ENCODE results near the gene SZRD1.

The SZRD1 gene

DNA sequence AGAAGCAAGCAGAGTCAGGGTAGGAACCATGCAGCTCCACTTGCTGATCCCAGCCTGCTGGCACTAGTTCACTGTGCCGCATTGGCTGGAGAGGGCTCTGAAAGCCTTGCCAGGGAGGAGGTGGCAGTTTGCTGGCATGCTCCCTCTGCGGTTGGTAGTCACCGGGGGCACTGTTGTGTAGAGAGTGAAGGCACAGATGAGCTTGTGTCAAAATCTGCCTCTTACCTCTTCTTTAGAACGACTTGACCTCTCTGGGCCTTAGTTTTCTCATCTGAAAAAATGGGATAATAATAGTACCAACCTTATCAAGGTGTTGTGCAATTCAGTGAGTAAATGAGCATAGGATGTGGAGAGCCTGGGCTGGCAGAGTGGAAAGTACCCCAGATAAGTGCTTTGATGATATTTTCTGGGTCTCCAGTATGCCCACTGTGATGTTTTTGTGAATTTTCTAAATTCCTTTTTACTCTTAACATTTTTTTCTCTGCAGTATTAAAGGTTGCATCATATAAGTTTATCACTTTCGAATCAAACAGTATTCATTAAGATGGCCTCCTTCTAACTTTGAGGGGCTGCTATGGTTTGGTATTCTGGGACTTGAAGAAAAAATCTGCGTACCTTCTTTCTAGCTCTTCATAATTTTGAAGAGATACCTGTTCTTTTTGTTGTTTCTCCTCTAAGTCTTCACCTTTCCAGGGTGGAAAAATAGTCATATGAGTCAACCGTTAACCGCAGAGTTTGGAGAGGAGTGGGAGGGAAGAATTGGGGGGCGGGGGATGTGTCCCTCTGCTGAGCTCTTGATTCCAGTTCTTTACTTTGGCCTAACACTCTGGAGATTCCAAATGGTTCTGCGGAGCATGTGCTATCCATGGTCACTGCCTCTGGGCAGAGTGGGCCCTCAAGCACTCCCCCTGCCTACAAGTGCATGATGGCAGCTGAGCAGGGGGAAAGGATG lies 26.8 kb downstream of the SZRD1 start:
- DNase-seq (ENCODE audit: low read depth in 2 of 3, low spot score in 1 of 3) = no peak

- DNase-seq (ENCODE audit: low read depth in 2 of 3, low spot score in 1 of 3) = no peak
These were observed 27.9 kb downstream of the SZRD1 start for GRCh38 chr1:16394977-16395376.

- no peak for DNase-seq (ENCODE audit: low read depth in 2 of 3, low spot score in 1 of 3)
These were observed 29.5 kb downstream of the SZRD1 start for GRCh38 chr1:16396591-16396990.

GRCh38 chr1:16397120-16397519 lies 30.1 kb downstream of the SZRD1 start:
- no peak for DNase-seq (ENCODE audit: low read depth in 2 of 3, low spot score in 1 of 3)

DNA sequence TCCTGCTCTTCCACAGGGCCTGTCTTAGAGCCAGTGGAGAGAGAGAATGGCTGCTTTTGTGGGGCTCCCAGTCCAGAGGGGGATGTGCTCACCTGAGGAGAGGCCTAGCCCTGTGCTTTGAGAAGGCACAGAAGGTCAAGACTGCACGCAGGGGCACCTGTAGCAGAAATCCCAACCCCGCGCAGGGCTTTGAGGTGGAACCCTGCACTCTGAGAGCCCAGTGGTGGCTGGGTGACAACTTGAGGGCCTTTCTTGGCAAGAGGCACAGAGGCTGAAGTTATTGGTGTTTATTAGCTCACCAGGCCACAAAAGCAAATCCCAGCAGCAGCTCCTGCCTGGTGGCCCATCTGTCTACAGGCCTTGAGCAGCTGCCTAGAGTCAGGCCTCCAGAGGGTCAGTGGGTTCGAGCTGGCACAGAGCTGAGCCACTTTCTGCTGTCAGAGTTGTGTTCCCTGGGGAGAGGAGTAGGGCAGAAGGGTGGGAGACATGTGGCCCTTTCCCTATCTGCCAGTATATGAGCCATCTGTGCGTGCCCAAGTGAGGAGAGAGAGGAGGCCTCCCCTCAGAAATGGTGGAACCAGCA lies 31.4 kb downstream of the SZRD1 start:
- no peak for DNase-seq (ENCODE audit: low read depth in 2 of 3, low spot score in 1 of 3)

DNA sequence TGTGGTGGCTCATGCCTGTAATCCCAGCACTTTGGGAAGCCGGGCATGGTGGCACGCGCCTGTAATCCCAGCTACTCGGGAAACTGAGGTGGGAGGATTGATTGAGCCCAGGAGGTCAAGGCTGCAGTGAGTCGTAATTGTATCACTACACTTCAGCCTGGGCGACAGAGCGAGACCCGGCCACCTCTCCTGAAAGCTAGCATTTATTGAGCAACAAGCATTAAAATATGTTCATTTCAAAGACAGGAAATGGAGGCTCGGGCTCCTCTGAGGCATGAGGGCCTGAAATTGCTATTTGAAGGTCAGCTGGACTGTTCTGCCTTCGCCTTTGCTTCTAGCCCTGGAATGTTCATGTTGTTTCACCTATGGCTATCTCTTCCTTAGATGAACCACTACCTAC lies 35.7 kb downstream of the SZRD1 start:
- no peak for DNase-seq (ENCODE audit: low read depth in 2 of 3, low spot score in 1 of 3)

DNA sequence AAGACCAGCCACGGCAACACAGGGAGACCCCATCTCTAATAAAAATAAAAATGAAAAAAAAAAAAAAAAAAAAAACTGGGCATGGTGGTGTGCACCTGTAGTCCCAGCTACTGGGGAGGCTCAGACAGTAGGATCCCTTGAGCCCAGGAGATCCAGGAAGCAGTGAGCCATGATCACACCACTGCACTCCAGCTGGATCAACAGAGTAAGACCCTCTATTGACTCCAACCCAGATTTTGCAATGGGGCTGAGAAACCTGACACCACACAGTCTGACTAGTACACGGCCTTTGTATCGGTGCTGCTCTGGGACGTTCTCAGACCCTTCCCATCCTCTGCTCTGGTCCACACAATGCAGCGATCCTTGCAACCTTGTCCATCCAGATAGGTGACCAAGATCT lies 38.4 kb downstream of the SZRD1 start:
- DNase-seq (ENCODE audit: low read depth in 2 of 3, low spot score in 1 of 3) = no peak

DNA sequence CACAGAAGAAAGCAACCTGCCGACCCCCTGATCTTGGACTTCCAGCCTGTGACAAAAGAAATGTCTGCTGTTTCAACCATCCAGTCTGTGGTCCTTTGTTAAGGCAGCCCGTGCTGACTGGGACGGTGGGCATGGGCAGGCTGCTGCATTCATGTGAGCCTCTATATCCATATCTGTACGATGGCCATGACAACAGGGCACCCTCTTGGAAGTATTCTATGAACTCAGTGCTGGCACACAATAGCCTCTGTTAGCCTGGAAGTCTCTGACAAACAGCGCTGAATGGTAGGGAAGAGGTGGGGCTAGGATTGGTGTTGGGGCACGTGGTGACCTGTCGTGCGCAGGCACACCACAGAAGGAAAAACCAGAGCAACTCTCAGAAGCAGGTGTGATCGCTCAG lies 39.8 kb downstream of the SZRD1 start:
- no peak for DNase-seq (ENCODE audit: low read depth in 2 of 3, low spot score in 1 of 3)

DNA sequence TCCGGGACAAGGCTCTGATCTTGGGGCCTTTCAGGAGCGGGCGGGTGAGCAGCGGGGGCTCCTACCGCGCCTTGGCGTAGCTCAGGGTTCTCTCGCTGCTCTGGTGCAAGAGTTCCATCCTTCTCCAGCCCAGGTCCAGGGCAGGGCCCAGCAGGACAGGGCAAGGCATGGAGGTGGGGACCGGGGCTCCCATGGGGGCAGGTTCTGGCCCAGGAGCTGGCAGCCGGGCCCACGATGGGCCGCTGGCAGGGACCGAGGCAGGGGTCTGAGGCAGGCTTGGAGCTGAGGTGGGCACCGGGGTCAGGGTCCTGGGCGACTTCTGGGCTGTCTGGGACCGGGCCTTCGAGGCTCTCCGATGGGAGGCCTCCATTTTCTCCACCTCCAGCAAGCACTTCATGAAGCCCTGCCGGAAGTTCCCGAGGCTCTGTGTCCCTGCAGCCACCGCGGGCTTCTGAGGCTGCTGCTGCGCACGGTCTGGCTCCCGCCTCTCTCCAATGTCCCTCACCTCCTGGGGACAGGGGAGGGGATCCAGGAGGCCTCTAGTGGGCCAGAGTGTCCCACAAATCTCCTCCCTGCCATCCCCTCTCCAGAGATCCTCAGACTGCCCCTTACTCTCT lies 42.6 kb downstream of the SZRD1 start:
- no peak for DNase-seq (ENCODE audit: low read depth in 2 of 3, low spot score in 1 of 3)

GRCh38 chr1:16410803-16411202 lies 43.8 kb downstream of the SZRD1 start:
- DNase-seq (ENCODE audit: low read depth in 2 of 3, low spot score in 1 of 3) = no peak

DNA sequence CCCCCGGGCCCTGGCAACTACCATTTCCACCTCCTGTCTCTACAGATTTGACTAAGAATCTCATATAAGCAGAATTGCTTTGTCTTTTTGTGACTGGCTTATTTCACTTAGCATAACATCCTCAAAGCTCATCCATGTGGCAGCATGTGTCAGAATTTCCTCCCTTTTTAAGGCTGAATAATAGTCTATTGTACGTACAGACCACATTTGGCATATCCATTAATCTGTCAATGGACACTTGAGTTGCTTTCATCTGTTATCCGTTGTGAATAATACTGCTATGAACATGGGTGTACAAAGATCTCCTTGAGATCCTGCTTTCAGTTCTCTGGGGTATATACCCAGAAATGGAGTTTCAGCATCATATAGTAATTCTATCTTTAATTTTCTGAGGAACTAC lies 46.1 kb downstream of the SZRD1 start:
- DNase-seq (ENCODE audit: low read depth in 2 of 3, low spot score in 1 of 3) = no peak

DNA sequence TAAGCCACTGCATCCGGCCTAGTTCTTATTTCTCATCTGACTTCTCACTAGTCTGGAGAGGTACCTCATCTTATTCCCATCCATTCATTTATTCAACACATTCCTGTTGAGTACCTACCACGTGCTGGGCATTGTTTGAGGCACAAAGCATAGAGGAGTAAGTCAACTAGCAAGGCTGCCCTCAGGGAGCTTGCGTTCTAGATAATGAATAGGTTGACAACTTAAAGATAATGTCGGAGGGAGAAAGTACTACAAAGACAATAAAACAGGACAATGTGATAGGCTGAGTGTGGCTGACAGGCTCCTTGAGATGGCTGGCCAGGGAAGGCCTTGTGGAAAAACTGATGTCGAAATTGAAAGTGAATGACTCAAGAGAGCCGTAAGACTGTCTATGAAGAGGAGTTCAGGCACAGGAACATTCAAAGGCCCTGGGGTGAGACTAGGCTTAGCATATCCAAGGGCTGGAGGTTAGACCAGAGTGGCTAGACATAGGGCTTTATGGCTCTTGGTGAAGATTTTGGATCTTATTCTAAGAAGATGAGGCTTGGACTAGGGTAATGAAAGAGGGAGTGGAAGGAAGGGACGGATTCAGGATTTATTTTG lies 51.9 kb downstream of the SZRD1 start:
- DNase-seq (ENCODE audit: low read depth in 2 of 3, low spot score in 1 of 3) = no peak

DNA sequence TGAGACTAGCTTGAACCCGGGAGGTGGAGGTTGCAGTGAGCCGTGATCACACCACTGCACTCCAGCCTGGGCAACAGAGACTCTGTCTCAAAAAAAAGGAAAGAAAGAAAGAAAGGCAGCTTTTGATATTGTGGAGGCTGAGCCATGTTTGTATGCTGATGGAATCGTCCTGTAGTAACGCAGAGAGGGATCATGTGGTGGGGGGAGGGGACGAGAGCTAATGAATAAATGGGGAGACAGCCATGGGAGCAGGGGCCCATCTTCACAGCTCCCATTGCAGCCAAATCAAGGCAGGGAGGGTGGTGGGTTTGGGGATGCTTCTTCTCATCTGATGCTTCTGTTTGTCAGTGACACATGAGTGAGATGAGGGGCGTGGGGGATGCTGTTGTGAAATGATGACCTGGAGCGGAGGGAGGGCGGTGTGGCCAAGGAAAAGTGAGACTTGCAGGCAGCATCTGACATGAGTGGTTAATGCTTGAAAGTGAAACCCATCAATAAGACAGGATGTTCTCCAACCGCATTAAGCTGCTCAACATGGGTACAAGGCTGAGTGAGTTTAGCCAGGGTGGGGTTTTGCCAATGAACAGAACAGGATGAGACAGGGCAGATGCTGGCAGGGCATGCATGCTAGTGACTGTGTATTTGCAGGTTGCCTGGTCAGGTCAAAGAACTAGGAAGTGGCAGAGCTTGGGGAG lies 53.5 kb downstream of the SZRD1 start:
- peak; percentile 55 to 61 (median 57) for DNase-seq (ENCODE audit: low read depth in 2 of 3, low spot score in 1 of 3)

DNA sequence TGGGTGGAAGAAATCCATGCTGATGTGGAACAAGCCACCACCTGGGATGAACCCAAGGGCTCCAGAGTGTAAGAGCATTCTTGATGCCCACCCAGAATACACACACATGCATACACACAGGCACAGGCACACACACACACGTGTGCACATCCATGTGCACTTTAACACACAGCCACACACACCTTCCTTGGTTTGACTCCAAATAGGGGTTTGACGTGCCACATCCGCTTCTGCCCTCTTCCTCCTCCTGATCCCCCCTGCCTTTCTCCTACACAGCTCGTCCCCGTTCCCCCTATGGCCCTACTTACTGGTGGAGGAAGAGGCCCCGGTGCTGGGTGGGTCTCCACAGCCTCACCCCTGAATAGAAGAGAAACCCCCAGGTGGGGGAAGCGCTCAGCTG lies 54.2 kb downstream of the SZRD1 start:
- no peak for DNase-seq (ENCODE audit: low read depth in 2 of 3, low spot score in 1 of 3)

DNA sequence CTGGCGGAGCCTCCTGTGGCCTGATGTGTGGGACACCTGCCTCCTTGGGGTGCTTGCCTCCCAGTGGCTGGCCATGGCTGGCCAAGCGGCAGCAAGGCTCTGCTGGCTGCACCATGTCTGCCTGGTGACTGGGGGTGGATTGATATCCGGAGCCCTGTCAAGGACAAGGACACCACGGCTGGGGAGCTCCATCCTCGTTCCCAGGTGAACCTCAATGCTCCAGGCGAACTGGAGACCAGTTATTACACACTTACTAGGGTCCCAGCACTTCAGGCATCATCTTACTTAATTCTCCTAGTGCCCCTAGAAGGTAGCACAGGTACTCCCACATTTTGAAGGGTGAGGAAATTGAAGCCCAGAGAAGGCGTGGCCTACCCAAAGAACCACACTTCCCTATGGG lies 55.0 kb downstream of the SZRD1 start:
- no peak for DNase-seq (ENCODE audit: low read depth in 2 of 3, low spot score in 1 of 3)

GRCh38 chr1:16425125-16426025 lies 58.3 kb downstream of the SZRD1 start:
- DNase-seq (ENCODE audit: low read depth in 2 of 3, low spot score in 1 of 3) = no peak

- no peak for DNase-seq (ENCODE audit: low read depth in 2 of 3, low spot score in 1 of 3)
These were observed 63.6 kb downstream of the SZRD1 start for GRCh38 chr1:16430606-16431005.

DNA sequence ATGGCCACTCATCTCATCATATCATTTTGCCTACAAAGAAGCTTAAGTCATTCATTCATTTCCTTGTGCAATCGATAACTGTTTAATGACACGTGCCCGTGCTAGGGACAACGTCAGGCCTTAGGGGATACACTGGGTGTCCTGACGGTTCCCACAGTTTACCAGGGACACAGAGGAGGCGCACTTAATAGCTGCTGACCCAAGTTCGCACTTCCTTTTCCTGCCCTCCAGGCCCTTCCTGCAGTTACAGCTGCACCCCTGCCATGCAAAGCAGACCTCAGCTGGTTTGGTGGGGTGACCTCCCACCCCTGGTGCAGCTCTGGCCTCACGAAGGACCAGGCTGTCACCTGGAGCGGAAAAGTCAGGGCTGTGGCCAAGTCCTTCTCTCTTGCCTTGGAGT lies 66.0 kb downstream of the SZRD1 start:
- DNase-seq (ENCODE audit: low read depth in 2 of 3, low spot score in 1 of 3) = no peak

DNA sequence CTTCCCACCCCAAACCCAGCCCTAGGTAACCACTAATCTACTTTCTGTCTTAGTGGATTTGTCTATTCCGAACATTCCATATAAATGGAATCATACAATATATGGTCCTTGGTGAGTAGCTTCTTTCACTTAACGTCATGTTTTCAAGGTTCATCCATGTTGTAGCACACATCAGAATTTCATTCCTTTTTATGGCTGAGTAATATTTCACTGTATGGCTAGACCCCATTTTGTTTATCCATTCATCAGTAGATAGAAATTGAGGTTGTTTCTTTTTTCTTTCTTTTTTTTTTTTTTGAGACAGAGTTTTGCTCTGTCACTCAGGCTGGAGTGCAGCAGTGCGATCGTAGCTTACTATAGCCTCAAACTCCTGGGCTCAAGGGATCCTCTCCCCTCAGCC lies 67.0 kb downstream of the SZRD1 start:
- DNase-seq (ENCODE audit: low read depth in 2 of 3, low spot score in 1 of 3) = no peak

DNA sequence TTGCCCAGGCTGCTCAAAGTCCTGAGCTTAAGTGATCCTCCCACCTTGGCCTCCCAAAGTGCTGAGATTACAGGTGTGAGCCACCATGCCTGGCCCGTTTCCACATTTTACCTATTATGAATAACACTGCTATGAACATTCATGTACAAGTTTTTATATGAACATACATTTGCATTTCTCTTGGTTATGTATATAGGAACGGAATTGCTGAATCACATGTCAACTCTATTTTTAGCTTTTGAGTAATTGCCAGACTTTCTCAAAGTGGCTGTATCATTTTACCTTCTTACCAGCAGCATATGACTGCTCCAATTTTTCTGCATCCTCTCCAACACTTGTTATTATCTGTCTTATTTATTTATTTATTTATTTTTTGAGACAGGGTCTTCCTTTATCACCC lies 67.5 kb downstream of the SZRD1 start:
- no peak for DNase-seq (ENCODE audit: low read depth in 2 of 3, low spot score in 1 of 3)
